HG03103 (cell line): ENCODE data around the gene OXLD1.
"Not testable (repeated sequence)": the region's sequence is repeated elsewhere in the genome, so short reads cannot be mapped to it uniquely, and the experiment has no call there.

Source experiments
- ATAC-seq: cut with Tn5 transposase; IDR thresholded peaks from one replicate; pipeline ENCODE4 v1.9.1; 2021; ENCODE audit warnings: low read depth; ENCODE audit not compliant: unreplicated experiment

The OXLD1 gene

DNA sequence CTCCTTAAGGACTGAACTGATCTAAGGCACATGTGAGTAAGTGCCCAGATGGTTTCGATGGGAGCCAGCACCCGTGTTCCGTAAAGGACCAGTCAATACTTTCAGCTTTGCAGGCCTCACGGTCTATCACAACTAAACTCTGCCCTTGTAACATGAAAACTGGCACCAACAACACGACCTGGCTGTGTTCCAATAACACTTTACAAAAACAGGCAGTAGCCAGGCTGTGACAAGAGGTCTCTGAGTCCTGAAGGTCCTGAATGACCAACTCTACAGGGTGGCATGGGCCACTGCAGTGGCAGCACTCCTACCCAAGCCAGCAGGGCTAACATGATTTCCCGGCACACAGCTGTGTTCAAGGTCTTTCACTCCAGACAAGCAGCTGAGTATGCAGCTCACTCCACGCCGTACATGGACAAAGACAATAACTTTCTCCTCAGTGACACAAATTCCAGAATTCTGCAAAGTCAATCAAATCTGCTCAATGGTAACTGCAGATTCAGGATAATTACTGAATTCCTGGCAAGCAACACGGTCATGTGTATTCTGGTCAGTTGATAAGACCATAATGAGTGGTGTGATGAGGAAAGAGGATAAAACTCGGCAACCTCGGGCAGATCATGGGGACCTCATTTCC, 44.8 kb downstream of the OXLD1 start:
- ATAC-seq: no peak

DNA sequence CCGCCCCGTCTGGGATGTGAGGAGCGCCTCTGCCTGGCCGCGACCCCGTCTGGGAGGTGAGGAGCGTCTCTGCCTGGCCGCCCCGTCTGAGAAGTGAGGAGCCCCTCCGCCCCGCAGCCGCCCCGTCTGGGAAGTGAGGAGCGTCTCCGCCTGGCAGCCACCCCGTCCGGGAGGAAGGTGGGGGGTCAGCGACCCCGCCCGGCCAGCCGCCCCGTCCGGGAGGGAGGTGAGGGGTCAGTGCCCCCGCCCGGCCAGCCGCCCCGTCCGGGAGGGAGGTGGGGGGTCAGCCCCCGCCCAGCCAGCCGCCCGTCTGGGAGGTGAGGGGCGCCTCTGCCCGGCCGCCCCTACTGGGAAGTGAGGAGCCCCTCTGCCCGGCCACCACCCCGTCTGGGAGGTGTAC, 48.1 kb downstream of the OXLD1 start:
- not testable (repeated sequence) for ATAC-seq

DNA sequence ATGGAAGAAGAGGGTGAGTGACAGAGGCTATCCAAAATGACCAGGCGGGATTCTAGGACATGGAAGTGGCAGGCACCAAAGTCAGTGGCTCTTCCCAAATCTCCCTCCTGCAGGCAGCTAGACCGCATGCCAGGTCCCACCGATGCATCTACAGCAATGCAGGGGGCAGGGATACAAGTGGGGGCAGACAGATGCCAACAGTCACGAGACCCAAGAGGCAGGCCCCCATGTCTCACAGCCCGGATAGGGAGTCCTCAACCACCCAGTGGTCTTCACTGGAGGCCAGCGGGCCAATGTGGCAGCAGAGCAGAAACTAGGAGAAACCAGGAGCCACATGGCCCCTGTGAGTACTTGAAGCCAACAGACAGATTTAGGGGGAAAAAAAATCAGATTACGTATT, 49.5 kb downstream of the OXLD1 start:
- no peak for ATAC-seq

DNA sequence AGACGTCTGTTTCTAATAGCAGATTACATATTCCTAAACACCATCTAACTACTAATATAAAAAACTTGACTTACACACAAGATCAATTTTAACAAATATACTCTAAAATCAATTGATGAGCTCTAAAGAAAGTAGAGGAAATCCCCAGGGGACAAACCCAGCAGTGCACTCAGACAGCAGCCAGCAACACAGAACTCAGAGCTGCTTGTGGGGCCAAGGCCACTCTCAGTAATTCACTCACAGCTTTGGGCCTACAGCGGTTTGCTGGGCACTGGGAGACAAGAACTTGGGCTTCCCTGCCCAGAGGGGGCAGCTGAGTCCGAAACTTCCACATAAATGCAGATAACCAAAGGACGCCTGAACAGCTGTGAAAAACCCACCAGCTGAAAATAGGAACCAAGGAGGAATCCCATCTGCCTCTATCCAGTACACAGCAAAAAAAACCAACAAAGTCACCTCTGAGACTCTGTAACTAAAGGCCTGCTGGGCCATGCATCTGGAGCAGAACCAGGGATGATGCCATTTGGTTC, 50.9 kb downstream of the OXLD1 start:
- ATAC-seq: no peak
